HepG2 (cell line): Measurements from ENCODE around the gene AGTPBP1. TPM values are rescaled to one million over a fixed set of nuclear protein-coding genes. Genes with fewer than 3 reads are reported as not detected.

Experiments used
- ATAC-seq: fragments of 200-7000 bp; cut with Tn5 transposase; 3 replicates; pipeline ENCODE4 v1.9.1; 2020; ENCODE audit warnings: mild to moderate bottlenecking, moderate library complexity
- BruUV-seq: library from RNA; stranded (reverse); fragments of 400-500 nt; replicated peaks from 2 replicates; lab custom pipeline; 2021; lab: Mats Ljungman, UMichigan
- CTCF ChIA-PET: fragments of 300-600 bp; formaldehyde crosslinking; extraction: SDS; loops from one replicate; lab custom pipeline; 2021; ENCODE audit warnings: low total read pairs, inconsistent platforms, low intra/inter-chr PET ratio; lab: Yijun Ruan, JAX
- POLR2A ChIA-PET: fragments of 350-600 bp; sonication (Branson Sonifier 250); formaldehyde crosslinking; loops from one replicate; lab custom pipeline; 2020; ENCODE audit warnings: antibody characterized with exemption, inconsistent platforms; lab: Yijun Ruan, JAX
- DNase-seq: peaks from one replicate; pipeline ENCODE4 v3.0.0-alpha.2; 2015; ENCODE audit warnings: low spot score
- FAIRE-seq: peaks from 3 replicates; lab custom pipeline; 2011; peaks lifted over from hg19 to GRCh38; lab: Jason Lieb, UNC
- H2AFZ ChIP-seq: one replicate; pipeline ENCODE4 v1.6.1; 2011; ENCODE audit warnings: low read length, inconsistent platforms
- H3K27ac ChIP-seq: fragments of 300-600 bp; 3 replicates; pipeline ENCODE4 v1.8.0; 2011; ENCODE audit warnings: mixed run types, mild to moderate bottlenecking, mixed read lengths, low read length, inconsistent platforms; ENCODE audit not compliant: insufficient read depth; ENCODE audit errors: extremely low read length
- H3K27me3 ChIP-seq, 2 experiments: fragments of 200-600 bp in 1 of 2; 2 replicates in 1 of 2; 3 replicates in 1 of 2; pipeline versions ENCODE4 v1.6.0 to v1.8.0; 2011; ENCODE audit warnings: low read length in 2 of 2, mild to moderate bottlenecking in 2 of 2, moderate library complexity in 2 of 2, inconsistent platforms in 1 of 2; ENCODE audit not compliant: insufficient read depth in 2 of 2, control insufficient read depth in 1 of 2
- H3K36me3 ChIP-seq, 2 experiments: fragments of 200-600 bp in 1 of 2; replicated peaks in 1 of 2; 2 replicates in 1 of 2; 3 replicates in 1 of 2; pipeline versions ENCODE4 v1.5.1 to v1.8.0; 2011; ENCODE audit warnings: low read length in 2 of 2, inconsistent platforms in 1 of 2; ENCODE audit not compliant: insufficient read depth in 2 of 2, control insufficient read depth in 1 of 2
- H3K4me1 ChIP-seq: 2 replicates; pipeline ENCODE4 v1.5.1; 2012; ENCODE audit warnings: low read length, inconsistent platforms; ENCODE audit not compliant: insufficient read depth
- H3K4me2 ChIP-seq: 2 replicates; pipeline ENCODE4 v1.6.0; 2011; ENCODE audit warnings: low read depth, low read length, inconsistent platforms
- H3K4me3 ChIP-seq, 3 experiments: fragments of 200-600 bp in 1 of 3; sonication (generic), shearing (Covaris generic) in 1 of 3; replicated peaks in 1 of 3; 2 replicates each; pipeline ENCODE4 v1.5.1; 2011 to 2016; ENCODE audit warnings: low read length in 3 of 3, inconsistent platforms in 2 of 3, low read depth in 2 of 3, mild to moderate bottlenecking in 2 of 3, control low read depth in 1 of 3, mixed read lengths in 1 of 3; ENCODE audit not compliant: insufficient read depth in 1 of 3
- H3K79me2 ChIP-seq: one replicate; pipeline ENCODE4 v1.6.1; 2011; ENCODE audit warnings: low read length, inconsistent platforms; ENCODE audit not compliant: insufficient read depth
- H3K9ac ChIP-seq: 2 replicates; pipeline ENCODE4 v1.6.0; 2011; ENCODE audit warnings: mild to moderate bottlenecking, low read depth, low read length, inconsistent platforms; ENCODE audit not compliant: insufficient read depth
- H3K9me3 ChIP-seq: 2 replicates; pipeline ENCODE4 v1.5.1; 2012; ENCODE audit warnings: mild to moderate bottlenecking, low read length
- H4K20me1 ChIP-seq: 2 replicates; pipeline ENCODE4 v1.6.0; 2011; ENCODE audit warnings: inconsistent platforms, mild to moderate bottlenecking, low read length, moderate library complexity; ENCODE audit not compliant: insufficient read depth
- CTCF ChIP-seq: sonication (generic); formaldehyde crosslinking; IDR thresholded peaks from 2 replicates; pipeline ENCODE4 v1.5.0; 2020; ENCODE audit warnings: mild to moderate bottlenecking, missing genetic modification reagents, moderate library complexity
- ETV6 ChIP-seq: sonication (generic); formaldehyde crosslinking; conservative IDR thresholded peaks from 2 replicates; pipeline ENCODE4 v1.4.0; 2020; ENCODE audit warnings: missing genetic modification reagents
- FOXK1 ChIP-seq: sonication (generic); formaldehyde crosslinking; IDR thresholded peaks from 2 replicates; pipeline ENCODE4 v1.4.0; 2020; ENCODE audit warnings: low read depth, missing genetic modification reagents, borderline replicate concordance
- ZFY ChIP-seq: sonication (generic); formaldehyde crosslinking; IDR thresholded peaks from 2 replicates; pipeline ENCODE4 v1.4.0; 2020; ENCODE audit warnings: missing genetic modification reagents
- ZKSCAN8 ChIP-seq: IDR thresholded peaks from 2 replicates; pipeline ENCODE4 v1.6.1; 2016; ENCODE audit warnings: borderline replicate concordance, missing genetic modification reagents, missing compliant biosample characterization
- WGBS: methylation state at CpG from one replicate; pipeline ENCODE4 v1.1.6; 2017; ENCODE audit warnings: low lambda C conversion rate; 5-methylcytosine and 5-hydroxymethylcytosine counted together
- in situ Hi-C: cut with HindIII; loops from 2 replicates; pipeline ENCODE4 v1.10.0; 2017; ENCODE audit warnings: low pct_unique_long_range_greater_than_20kb; ENCODE audit not compliant: extremely low pct_ligation_motif_present
- intact Hi-C: fragments of 100-400 bp; cut with micrococcal nuclease; formaldehyde crosslinking; loops from one replicate; pipeline ENCODE4 v1.10.0; 2022; ENCODE audit not compliant: unreplicated experiment
- polyA plus RNA-seq, 8 experiments: library from polyadenylated mRNA; depleted of rRNA in 3 of 8; stranded (reverse) in 7 of 8; unstranded in 1 of 8; fragments of >200 nt; fragmentation: Illumina TruSeq in 4 of 8; extraction: Trizol in 4 of 8; gene quantifications; 2 replicates each; pipeline versions ENCODE4 v1.2.1 to v1.2.3, GENCODE V29; 2011 to 2016; ENCODE audit warnings: low read depth in 4 of 8, missing spikeins in 1 of 8, mixed read lengths in 1 of 8; ENCODE audit not compliant: insufficient read depth in 1 of 8
- total RNA-seq, 5 experiments: library from RNA; depleted of rRNA; stranded (reverse); fragments of >200 nt; fragmentation: Illumina TruSeq; extraction: Trizol; gene quantifications; 2 replicates each; pipeline ENCODE4 v1.2.3, GENCODE V29; 2016; ENCODE audit warnings: low read depth in 1 of 5
- TF ChIP-seq, protein P1 (sequence below): IDR thresholded peaks from 2 replicates; pipeline ENCODE4 v1.6.1; 2016; ENCODE audit warnings: mild to moderate bottlenecking, missing biosample characterization, missing genetic modification reagents

AGTPBP1 gene
- total and polyA plus RNA-seq, 2 of the 13 experiments (the other 11 are each of a cell fraction or from before 2014, with no cell fraction given), result 9.7 to 22.3 TPM

DNA sequence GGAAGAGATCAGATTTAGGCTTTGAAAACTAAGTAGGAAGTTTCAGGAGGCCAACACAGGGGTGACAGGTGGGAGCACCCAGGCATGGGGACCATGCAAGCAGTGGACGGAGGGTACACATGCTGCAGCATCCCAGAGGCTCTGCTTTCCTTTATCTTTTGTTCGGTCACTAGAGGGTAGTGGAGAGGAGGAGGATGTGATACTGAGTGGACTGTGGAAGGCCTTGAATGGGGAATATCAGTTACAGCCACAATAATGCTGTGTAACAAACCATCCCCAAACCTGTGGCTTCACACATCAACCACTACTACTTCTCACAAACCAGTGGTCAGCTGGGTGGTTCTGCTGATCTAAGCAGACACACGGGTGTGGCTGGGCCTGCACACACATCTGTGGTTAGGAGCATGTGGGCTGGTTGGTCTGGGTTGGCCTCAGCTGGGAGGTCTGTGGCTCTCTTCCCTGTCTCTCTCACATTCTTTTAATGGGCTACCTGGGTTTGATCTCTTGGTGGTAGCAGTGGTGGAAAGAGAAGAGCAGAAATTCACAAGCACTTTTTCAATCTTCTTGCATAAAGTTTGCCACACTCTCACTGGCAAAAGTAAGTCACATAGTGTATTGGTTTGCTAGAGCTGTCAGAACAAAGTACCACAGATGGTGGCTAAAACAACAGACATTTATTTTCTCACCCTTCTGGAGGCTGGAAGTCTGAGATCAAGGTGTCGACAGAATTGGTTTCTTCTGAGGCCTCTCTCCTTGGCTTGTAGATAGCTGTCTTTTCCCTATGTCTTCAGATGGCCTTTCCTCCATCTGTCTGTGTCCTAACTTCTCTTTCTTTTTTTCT, 238.7 kb downstream of the AGTPBP1 start:
- Histone ChIP-seq H3K4me1 (no peaks in the 10 kb centered on the region), H3K36me3 (no peaks in the 10 kb centered on the region), H3K4me3 (no peak overlapping the region), H3K79me2 (no peaks in the 10 kb centered on the region), H3K4me2 (no peak overlapping the region), H3K27me3 (no peaks in the 10 kb centered on the region), H3K27ac (no peak overlapping the region), H3K9ac (no peak overlapping the region), H4K20me1 (no peaks in the 10 kb centered on the region), H2AFZ (no peak overlapping the region), H3K9me3 (no peaks in the 10 kb centered on the region)
- WGBS, result 34% methylated on average over 4 of the region's 4 CpGs
- ATAC-seq (peak; percentile 60), DNase-seq (no peak), FAIRE-seq (no peak)
- intact Hi-C loops, result no loop called here
- TF ChIP-seq ZKSCAN8 (CRISPR knock-in tag), result no peak
- no peak for TF ChIP-seq ETV6 (CRISPR knock-in tag)
- peak; percentile 13; the same call in 1 of the 2 replicates for TF ChIP-seq CTCF (CRISPR knock-in tag)
- TF ChIP-seq ZFY (CRISPR knock-in tag), result no peak
- TF ChIP-seq FOXK1 (CRISPR knock-in tag), result no peak
- TF ChIP-seq, protein P1, sequence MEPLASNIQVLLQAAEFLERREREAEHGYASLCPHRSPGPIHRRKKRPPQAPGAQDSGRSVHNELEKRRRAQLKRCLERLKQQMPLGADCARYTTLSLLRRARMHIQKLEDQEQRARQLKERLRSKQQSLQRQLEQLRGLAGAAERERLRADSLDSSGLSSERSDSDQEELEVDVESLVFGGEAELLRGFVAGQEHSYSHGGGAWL (CRISPR knock-in tag), result no peak
- POLR2A ChIA-PET, result no interaction called here
- CTCF ChIA-PET, result no interaction called here
- BruUV-seq, result no TSS peak
- in situ Hi-C loops, result no loop called here
